Activated T-helper 17 cell treated with anti-CD3 and anti-CD28 coated beads, Interleukin-2, amount 50 U/mL, for 72 hours (primary cell): ENCODE results near the gene ZDHHC20. TPM values are rescaled to one million over a fixed set of nuclear protein-coding genes. Genes with fewer than 3 reads are reported as not detected.
A peak's percentile ranks its signal among the peaks of the same experiment; 100 is the strongest.

Experiments
- ATAC-seq: fragments of 150-1000 bp; cut with Tn5 transposase; replicated peaks from 2 replicates; pipeline ENCODE4 v1.10.0; 2021; ENCODE audit warnings: mild to moderate bottlenecking, moderate library complexity
- H3K27ac Mint-ChIP-seq: one replicate; pipeline ENCODE4 v1.8.0; 2022; ENCODE audit warnings: mixed read lengths
- H3K27me3 Mint-ChIP-seq: one replicate; pipeline ENCODE4 v1.8.0; 2022; ENCODE audit warnings: mixed read lengths
- H3K36me3 Mint-ChIP-seq: one replicate; pipeline ENCODE4 v1.8.0; 2022; ENCODE audit warnings: low read depth, mild to moderate bottlenecking, mixed read lengths
- H3K4me1 Mint-ChIP-seq: one replicate; pipeline ENCODE4 v1.8.0; 2022; ENCODE audit warnings: mixed read lengths
- H3K4me3 Mint-ChIP-seq: one replicate; pipeline ENCODE4 v1.8.0; 2022; ENCODE audit warnings: mild to moderate bottlenecking, mixed read lengths
- H3K9me3 Mint-ChIP-seq: one replicate; pipeline ENCODE4 v1.8.0; 2022; ENCODE audit warnings: mixed read lengths
- total RNA-seq, 2 donors: library from RNA; stranded (reverse); gene quantifications; one replicate each; pipeline ENCODE4 v1.2.3, GENCODE V29; 2022

The ZDHHC20 gene, protein sequence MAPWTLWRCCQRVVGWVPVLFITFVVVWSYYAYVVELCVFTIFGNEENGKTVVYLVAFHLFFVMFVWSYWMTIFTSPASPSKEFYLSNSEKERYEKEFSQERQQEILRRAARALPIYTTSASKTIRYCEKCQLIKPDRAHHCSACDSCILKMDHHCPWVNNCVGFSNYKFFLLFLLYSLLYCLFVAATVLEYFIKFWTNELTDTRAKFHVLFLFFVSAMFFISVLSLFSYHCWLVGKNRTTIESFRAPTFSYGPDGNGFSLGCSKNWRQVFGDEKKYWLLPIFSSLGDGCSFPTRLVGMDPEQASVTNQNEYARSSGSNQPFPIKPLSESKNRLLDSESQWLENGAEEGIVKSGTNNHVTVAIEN
- 10 to 100 TPM; 39.3 to 59.0 TPM for total RNA-seq

DNA sequence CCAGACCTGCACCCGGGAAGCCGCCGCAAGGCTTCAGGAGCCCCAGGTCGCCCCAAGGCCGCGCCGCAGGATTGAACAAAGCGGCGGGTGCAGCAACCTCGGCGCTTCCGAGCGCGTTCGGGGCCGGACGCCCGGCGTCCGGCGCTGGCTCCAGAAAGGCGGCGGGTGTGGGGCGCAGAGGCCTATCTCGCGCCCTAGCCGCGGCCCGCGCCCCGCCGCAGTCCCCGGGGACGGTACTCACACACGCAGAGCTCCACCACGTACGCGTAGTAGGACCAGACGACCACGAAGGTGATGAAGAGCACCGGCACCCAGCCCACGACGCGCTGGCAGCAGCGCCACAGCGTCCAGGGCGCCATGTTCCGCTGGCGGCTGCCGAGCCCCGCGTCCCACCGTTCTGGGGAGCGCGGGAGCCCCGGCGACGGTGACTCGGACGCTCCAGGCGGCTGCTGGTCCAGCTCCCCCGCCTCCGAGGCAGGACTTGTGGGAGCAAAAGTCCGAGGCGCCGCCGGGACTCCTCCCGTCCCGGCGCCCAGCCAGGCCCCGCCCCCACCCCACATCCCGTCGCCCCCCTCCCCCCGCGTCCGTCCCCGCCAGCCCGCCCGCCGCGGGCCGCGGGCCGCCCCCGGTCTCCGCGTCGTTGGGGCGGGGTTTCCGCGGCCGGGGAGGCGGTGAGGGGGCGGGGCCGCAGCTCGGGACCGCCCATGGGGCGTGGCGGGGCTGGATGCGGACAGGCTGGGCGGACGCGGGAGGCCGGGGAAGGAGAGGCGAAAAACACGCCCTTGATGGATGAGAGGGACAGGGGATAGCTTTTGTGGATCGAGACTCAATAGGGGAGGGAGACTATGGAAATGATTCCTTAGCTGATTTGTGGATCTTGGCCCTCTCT, at the start of gene ZDHHC20:
ZDHHC20 (minus strand) TSS at position 491 of the 889 bp plus-strand sequence; CDS start at position 359, 132 bp downstream.
- peaks cover 17% of the 10 kb centered on the region for H3K4me1 Mint-ChIP-seq
- no peaks in the 10 kb centered on the region for H3K9me3 Mint-ChIP-seq
- ATAC-seq, result peak; percentile 88
- H3K36me3 Mint-ChIP-seq, result peaks cover 5% of the 10 kb centered on the region
- H3K27me3 Mint-ChIP-seq, result no peaks in the 10 kb centered on the region
- H3K4me3 Mint-ChIP-seq, result peak within 1 kb of the TSS; percentile 92
- peak within 1 kb of the TSS; percentile 60 for H3K27ac Mint-ChIP-seq

DNA sequence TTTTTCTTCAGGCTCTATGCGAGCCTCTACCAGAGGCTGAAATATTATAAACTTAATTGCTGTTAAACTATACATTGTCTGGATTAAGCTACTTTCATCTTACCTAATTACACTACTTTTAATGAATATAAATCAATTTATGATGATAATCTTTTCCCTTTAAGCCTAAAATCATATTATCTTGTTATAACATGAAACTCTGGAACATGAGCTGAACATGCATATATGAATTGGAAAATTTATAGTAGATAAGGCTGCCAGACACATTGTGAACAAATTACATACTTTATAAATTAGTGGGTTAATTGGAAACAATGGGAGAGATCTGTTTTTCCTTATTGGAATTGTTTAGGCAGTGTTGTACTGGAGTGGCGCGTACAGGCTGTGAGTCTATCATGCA, 45.3 kb upstream of the ZDHHC20 start:
- Mint-ChIP-seq H3K27ac (no peak overlapping the region), H3K9me3 (no peaks in the 10 kb centered on the region), H3K4me3 (no peak overlapping the region), H3K36me3 (peaks cover 81% of the 10 kb centered on the region), H3K4me1 (peaks cover 7% of the 10 kb centered on the region), H3K27me3 (no peaks in the 10 kb centered on the region)
- no peak for ATAC-seq

DNA sequence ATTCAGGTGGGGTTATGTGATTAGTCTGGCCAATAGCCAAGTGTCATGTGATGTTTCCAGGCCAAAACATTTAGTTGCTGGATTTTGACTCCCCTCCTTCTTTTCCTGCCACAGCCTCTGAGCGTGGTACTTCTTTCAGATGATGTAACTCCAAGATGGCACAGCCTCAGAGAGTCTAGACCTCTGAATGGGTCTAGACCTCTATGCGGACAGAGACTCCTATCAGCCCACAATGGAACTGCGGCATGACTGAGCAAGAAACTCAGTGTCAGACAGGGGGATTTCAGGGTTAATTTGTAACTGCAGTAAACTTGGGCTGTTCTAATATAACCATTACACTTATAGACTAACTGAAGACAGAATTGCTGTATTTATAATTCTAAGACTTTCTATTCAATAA, 42.6 kb upstream of the ZDHHC20 start:
- peaks cover 6% of the 10 kb centered on the region for H3K4me1 Mint-ChIP-seq
- no peaks in the 10 kb centered on the region for H3K27me3 Mint-ChIP-seq
- peaks cover 78% of the 10 kb centered on the region for H3K36me3 Mint-ChIP-seq
- H3K27ac Mint-ChIP-seq, result no peak overlapping the region
- ATAC-seq, result no peak
- no peaks in the 10 kb centered on the region for H3K9me3 Mint-ChIP-seq
- no peak overlapping the region for H3K4me3 Mint-ChIP-seq

DNA sequence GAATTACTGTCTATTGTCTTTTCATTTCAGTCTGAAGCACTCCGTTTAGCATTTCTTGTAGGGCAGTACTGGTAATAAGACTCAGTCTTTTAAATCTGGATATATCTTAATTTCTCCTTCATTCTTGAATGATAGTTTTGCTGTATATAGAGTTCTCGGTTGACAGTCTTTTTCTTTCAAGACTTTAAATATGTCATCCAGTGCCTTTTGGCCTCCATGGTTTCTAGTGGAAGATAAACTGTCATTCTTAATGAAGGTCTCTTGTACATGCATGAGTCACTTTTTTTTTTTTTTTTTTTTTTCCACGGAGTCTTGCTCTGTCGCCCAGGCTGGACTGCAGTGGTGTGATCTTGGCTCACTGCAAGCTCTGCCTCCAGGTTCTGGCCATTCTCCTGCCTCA, 27.2 kb upstream of the ZDHHC20 start:
- Mint-ChIP-seq H3K4me1 (no peaks in the 10 kb centered on the region), H3K27me3 (no peaks in the 10 kb centered on the region), H3K27ac (no peak overlapping the region), H3K36me3 (peaks cover 24% of the 10 kb centered on the region), H3K4me3 (no peak overlapping the region), H3K9me3 (peaks cover 18% of the 10 kb centered on the region)
- no peak for ATAC-seq

DNA sequence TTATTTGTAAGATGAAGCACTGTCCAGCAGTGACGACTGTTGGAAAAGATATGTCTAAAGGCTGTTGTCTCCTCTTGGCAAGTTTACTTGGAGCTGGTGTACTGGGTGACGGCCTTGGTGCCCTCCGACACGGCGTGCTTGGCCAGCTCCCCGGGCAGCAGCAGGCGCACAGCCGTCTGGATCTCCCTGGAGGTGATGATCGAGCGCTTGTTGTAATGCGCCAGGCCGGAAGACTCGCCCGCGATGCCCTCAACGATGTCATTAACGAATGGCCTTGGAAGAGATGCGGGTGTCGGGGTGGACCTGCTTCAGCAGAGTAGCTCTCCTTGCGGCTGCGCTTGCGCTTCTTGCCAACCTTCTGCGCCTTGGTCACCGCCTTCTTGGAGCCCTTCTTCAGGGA, 24.6 kb upstream of the ZDHHC20 start:
- no peak overlapping the region for H3K27ac Mint-ChIP-seq
- no peak for ATAC-seq
- no peaks in the 10 kb centered on the region for H3K27me3 Mint-ChIP-seq
- H3K4me1 Mint-ChIP-seq, result no peaks in the 10 kb centered on the region
- H3K4me3 Mint-ChIP-seq, result no peak overlapping the region
- H3K36me3 Mint-ChIP-seq, result peaks cover under 1% of the 10 kb centered on the region
- peaks cover 9% of the 10 kb centered on the region for H3K9me3 Mint-ChIP-seq

DNA sequence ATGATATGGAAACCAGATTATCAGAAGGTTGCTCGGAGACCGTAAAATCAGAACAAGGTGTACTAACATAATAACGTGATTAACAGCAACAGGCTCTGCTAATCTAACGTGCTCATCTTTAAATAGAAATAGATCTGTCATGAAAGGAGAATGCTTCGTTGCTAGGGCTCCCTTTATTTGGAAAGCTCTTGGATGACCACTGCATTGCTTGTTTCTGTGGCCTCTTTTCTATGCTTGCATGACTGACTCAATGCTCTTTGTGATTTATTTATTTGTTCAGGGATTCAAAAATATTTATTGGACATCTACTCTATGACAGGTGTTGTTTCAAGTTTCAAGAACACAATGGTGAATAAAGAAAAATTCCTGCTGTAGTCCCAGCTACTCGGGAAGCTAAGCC, 22.3 kb upstream of the ZDHHC20 start:
- Mint-ChIP-seq H3K4me1 (peaks cover 5% of the 10 kb centered on the region), H3K4me3 (no peak overlapping the region), H3K9me3 (no peaks in the 10 kb centered on the region), H3K36me3 (no peaks in the 10 kb centered on the region), H3K27ac (no peak overlapping the region), H3K27me3 (no peaks in the 10 kb centered on the region)
- no peak for ATAC-seq

DNA sequence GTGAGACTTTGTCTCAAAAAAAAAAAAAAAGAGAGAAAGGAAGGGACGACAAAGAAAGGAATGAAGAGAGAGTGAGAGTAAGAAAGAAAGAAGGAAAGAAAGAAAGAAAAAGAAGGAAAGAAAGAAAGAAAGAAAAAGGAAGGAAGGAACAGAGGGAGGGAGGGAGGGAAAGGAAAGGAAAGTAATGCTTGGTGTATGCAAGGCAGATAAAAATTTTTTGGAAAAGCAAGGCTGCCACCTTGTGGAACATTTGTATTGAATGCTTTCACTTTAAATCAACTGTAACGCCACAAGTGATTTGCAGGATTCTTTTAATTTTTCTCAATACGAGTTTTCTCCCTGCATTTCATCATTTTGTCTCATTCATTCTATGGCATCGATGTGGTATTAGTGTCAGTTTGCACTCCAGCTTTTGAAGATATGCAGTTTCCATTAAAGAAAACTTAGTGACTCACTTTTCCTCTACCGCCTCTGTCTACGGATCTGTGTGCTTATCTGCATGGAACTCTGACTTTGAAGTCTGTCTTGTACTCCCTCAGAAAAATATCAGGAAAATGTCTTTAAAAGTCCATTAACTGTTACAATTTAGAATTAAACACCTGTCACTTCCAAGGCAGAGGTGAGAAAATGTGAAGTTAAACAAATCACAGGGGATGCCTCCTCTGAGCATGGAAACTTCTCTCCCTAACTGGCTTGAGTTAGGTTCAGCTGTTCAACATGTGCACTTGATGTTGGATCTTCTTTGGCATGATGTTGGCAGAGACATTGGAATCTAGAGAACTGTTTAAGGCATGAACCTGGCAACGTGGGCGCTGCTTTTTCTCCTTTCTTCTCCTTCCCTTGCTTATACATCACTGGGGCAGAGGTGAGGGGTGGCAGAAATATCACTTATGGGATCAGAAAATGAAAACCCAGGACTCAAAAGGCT, 20.0 kb upstream of the ZDHHC20 start:
- Mint-ChIP-seq H3K4me3 (peak overlapping the region; percentile 49), H3K27ac (no peak overlapping the region), H3K4me1 (peaks cover 5% of the 10 kb centered on the region), H3K27me3 (no peaks in the 10 kb centered on the region), H3K9me3 (no peaks in the 10 kb centered on the region), H3K36me3 (no peaks in the 10 kb centered on the region)
- ATAC-seq, result peak; percentile 66

DNA sequence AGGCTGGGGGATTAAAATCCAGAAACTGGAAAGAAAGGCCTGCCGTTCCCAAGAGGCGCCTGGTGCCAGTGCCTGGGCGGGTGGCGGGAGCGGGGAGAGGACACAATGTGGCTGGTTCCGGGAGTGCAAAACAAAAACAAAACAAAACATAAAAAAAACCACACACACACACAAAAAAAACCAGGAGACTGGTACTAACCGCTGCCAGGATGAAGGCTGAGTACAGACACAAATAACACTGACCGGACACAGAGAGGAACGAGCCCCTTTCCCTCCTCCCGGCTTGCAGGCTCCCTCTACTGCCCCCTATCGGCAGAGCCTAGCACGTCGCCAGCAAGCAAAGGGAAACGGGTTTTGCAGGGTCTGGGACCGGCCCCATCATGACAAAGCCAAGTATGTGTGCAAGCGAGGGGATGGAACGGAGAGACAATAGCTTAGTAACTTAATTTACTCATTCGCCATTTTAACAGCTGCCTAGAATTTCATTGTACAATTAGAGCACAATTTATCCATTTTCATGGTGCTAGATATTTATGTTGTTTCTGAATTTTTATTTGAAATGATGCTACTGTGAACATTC, 17.9 kb upstream of the ZDHHC20 start:
- peak overlapping the region; percentile 62 for H3K4me3 Mint-ChIP-seq
- H3K27me3 Mint-ChIP-seq, result no peaks in the 10 kb centered on the region
- no peaks in the 10 kb centered on the region for H3K9me3 Mint-ChIP-seq
- peaks cover 5% of the 10 kb centered on the region for H3K4me1 Mint-ChIP-seq
- peak; percentile 91 for ATAC-seq
- H3K27ac Mint-ChIP-seq, result peak overlapping the region; percentile 25
- no peaks in the 10 kb centered on the region for H3K36me3 Mint-ChIP-seq

DNA sequence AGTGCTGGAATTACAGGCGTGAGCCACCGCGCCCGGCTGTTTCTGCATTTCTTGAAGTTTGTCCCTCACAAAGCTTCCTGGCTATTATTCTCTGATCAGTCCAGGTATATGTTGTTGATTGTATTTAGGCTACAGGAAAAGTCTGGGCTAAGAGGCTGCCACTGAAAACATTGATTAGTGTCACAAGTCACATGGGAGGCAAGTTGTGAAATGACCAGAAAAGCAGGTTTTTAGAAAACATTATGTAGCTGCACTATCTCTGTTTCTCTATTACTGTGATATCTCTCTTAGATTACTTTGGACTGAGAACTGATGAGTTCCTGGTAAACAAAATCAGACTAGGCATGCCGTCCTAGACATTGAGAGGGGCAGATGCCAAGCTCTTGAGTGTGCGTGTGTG, 16.0 kb upstream of the ZDHHC20 start:
- Mint-ChIP-seq H3K4me1 (peaks cover 5% of the 10 kb centered on the region), H3K27ac (no peak overlapping the region), H3K27me3 (no peaks in the 10 kb centered on the region), H3K9me3 (peaks cover 4% of the 10 kb centered on the region), H3K4me3 (no peak overlapping the region), H3K36me3 (no peaks in the 10 kb centered on the region)
- no peak for ATAC-seq

DNA sequence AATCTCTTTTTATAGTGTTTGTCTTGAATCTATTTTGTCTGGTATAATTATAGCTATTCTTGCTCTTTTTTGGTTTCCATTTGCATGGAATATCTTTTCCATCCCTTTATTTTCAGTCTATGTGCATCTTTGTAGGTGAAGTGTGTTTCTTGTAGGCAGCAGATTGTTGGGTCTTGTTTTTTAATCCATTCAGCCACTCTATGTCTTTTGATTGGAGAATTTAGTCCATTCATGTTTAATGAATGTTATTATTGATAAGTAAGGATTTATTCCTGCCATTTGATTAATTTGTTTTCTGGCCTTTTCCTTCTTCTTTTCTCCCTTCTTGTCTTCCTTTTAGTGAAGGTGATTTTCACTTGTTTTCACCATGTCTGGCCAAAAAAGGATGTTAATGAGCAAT, 11.7 kb upstream of the ZDHHC20 start:
- no peak for ATAC-seq
- H3K4me1 Mint-ChIP-seq, result no peaks in the 10 kb centered on the region
- no peak overlapping the region for H3K27ac Mint-ChIP-seq
- H3K4me3 Mint-ChIP-seq, result no peak overlapping the region
- H3K36me3 Mint-ChIP-seq, result no peaks in the 10 kb centered on the region
- peaks cover 4% of the 10 kb centered on the region for H3K9me3 Mint-ChIP-seq
- H3K27me3 Mint-ChIP-seq, result no peaks in the 10 kb centered on the region

DNA sequence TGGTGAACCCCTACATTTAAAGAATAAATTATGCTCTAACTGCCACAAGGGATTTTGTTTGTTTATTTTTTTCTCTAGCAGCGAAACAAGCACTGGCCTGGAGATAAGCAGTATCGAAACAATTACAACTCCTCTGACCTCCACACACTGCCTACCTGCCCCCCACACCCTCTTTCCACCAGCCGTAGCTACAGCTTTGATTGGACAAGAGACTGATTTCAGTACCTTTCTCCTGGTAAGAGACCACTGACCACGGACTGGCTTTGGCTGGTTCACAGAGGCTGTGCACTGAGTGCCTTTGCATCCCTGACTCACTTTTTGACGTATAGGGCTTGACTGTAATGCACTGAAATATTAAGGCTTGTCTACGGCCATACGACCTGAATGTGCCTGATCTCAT, 7.4 kb upstream of the ZDHHC20 start:
- ATAC-seq, result no peak
- Mint-ChIP-seq H3K27ac (no peak overlapping the region), H3K4me3 (no peak overlapping the region), H3K4me1 (no peaks in the 10 kb centered on the region), H3K36me3 (no peaks in the 10 kb centered on the region), H3K27me3 (no peaks in the 10 kb centered on the region), H3K9me3 (peaks cover 2% of the 10 kb centered on the region)

DNA sequence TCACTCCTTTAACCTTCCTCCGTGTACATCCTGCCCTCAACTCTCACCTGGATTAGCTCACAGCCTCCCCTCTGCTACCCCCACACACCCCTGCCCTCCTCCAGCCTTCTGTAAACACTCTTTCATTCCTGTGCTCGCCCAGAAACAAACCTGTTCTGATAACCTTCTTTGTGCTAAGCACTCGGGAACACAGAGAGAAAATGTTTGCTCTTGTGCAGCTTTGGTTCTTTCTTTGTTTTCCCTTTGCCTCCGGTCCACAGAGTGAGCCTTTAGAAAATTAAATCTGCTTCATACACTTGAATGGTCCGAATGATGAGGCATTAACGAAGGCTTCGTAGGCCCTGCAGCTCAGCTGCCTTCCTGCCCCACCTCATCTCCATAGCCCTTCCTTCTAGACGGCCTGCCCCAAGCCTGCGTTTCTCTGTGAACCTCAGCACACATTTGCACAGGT, 6.6 kb upstream of the ZDHHC20 start:
- Mint-ChIP-seq H3K4me1 (no peaks in the 10 kb centered on the region), H3K4me3 (no peak overlapping the region), H3K27ac (no peak overlapping the region), H3K36me3 (no peaks in the 10 kb centered on the region), H3K27me3 (no peaks in the 10 kb centered on the region), H3K9me3 (no peaks in the 10 kb centered on the region)
- ATAC-seq, result no peak

DNA sequence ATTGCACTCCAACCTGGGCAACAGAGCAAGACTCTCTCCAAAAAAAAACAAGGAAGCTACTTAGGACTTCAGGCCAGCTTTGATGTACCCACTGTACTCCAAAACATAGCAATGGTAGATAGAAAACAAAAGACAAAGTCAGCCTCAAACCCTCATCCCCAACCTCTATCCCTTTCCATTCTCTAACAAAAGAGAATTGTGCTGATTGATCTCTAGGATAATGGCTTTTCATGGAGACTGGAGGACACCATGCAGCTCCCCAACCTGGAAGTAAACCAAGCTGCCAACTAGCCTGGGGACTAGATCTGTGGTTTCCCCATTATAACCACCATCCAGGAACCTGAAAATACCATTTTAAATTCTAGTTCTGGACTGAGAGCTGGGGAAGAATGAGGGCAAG, 4.3 kb upstream of the ZDHHC20 start:
- Mint-ChIP-seq H3K27me3 (no peaks in the 10 kb centered on the region), H3K4me1 (no peaks in the 10 kb centered on the region), H3K27ac (no peak overlapping the region), H3K36me3 (peaks cover under 1% of the 10 kb centered on the region), H3K4me3 (no peak overlapping the region), H3K9me3 (no peaks in the 10 kb centered on the region)
- ATAC-seq, result no peak

DNA sequence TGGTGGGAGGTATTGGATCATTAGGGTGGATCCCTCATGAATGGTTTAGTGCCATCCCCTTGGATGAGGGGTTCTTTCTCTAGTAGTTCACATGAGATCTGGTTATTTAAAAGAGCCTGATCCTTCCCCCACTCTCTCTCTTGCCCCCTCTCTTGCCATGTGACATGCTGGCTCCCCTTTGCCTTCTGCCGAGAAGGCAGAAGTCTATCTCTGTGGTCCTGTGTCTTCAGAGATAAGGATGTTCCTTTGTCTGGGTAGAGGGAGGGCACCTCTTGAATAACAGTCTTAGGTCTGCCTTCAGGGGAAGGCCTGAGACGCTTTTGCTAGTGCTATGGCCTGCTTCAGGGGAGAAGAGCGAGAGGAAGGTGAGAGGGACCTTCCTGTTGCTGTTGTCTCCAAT, 2.0 kb upstream of the ZDHHC20 start:
- Mint-ChIP-seq H3K4me1 (peaks cover 6% of the 10 kb centered on the region), H3K4me3 (no peak overlapping the region)
- no peak for ATAC-seq

More for the DNA sequence above, 2.0 kb upstream of the ZDHHC20 start:
- no peaks in the 10 kb centered on the region for H3K9me3 Mint-ChIP-seq
- no peak overlapping the region for H3K27ac Mint-ChIP-seq
- H3K27me3 Mint-ChIP-seq, result no peaks in the 10 kb centered on the region
- H3K36me3 Mint-ChIP-seq, result peaks cover 5% of the 10 kb centered on the region
